ENCODE measurements around the gene TRPM6. TPM values are rescaled to one million over a fixed set of nuclear protein-coding genes. Genes with fewer than 3 reads are reported as not detected.

The TRPM6 gene
- total RNA-seq, 1 experiment from 2014 or later, result 1.4 TPM

DNA sequence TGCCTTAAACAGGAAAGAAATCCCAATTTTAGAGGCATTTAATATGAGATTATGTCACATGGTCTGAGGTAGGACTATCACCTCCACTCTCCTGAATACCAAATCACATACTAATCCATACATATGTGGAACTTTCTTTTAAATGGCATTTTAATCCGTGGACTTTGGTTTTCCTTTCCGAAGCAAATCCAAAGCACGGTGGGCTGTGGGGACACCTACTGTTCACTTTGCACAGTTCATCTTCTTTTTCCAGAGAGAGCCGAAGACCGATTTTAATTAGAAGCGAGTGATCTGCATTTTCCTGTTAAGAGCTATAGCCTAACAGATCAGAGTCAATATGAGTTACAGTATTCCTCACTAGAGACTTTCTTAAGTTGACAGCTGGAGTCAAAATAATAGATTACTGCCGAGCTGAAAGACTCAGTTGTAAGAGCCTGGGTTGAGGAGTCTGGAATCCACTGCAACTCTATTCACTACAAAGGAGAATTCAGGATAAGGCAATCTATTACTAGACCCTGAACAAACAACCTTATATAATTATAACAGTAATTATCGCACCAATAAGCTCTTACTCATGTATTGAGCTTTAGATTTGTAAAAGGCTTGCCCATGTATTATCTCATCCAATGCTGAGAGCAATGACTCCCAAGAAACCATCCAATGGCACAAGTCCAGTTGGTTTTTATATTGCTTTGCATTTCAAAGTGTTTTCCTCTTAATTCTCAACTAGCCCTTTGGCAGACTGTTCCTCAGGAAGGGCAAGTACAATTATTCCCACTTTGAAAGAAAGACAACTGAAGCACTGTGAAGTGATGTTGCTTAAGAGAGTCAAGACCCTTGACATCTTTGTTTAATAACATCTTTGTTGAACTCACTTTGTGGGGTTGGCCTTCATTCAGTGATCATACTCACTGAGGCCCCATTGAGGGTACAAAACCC, 144.7 kb downstream of the TRPM6 start:
- Mint-ChIP-seq H3K27me3 (ENCODE audit: low read depth) (no peaks in the 10 kb centered on the region; the same call in 1 of the 2 replicates), H3K4me3 (no peak overlapping the region), H3K27ac (no peak overlapping the region), H3K4me1 (peaks cover 10% of the 10 kb centered on the region), H3K36me3 (no peaks in the 10 kb centered on the region), H3K9me3 (no peaks in the 10 kb centered on the region; the same call in 1 of the 2 replicates)
- DNase-seq (ENCODE audit: low spot score), result peak; percentile 43
- ChIA-PET CTCF (interaction anchor here (0.6 to 2.7 kb wide), 16 partner anchors 8 to 610 kb away, joined by 3 to 12 read pairs (median 4); no protein-coding TSS in a partner anchor), POLR2A (no interaction called here)
- TF ChIP-seq PREB (CRISPR knock-in tag; IDR thresholded peaks at IDR 0.05; ENCODE audit: borderline replicate concordance) (no peak), CTCF (IDR thresholded peaks at IDR 0.05) (peak; percentile 57)
- ATAC-seq, result peak; percentile 63

- H3K4me1 Mint-ChIP-seq, result peaks cover 10% of the 10 kb centered on the region
- H3K9me3 Mint-ChIP-seq, result no peaks in the 10 kb centered on the region; the same call in 1 of the 2 replicates
- H3K36me3 Mint-ChIP-seq, result no peaks in the 10 kb centered on the region
- no peak overlapping the region for H3K4me3 Mint-ChIP-seq
- ChIA-PET POLR2A (no interaction called here), CTCF (interaction anchor here (0.9 to 2.7 kb wide), 7 partner anchors 10 to 344 kb away, joined by 3 to 12 read pairs (median 5); no protein-coding TSS in a partner anchor)
- DNase-seq (ENCODE audit: low spot score), result no peak
- H3K27me3 Mint-ChIP-seq (ENCODE audit: low read depth), result no peaks in the 10 kb centered on the region; the same call in 1 of the 2 replicates
- TF ChIP-seq, protein P1, sequence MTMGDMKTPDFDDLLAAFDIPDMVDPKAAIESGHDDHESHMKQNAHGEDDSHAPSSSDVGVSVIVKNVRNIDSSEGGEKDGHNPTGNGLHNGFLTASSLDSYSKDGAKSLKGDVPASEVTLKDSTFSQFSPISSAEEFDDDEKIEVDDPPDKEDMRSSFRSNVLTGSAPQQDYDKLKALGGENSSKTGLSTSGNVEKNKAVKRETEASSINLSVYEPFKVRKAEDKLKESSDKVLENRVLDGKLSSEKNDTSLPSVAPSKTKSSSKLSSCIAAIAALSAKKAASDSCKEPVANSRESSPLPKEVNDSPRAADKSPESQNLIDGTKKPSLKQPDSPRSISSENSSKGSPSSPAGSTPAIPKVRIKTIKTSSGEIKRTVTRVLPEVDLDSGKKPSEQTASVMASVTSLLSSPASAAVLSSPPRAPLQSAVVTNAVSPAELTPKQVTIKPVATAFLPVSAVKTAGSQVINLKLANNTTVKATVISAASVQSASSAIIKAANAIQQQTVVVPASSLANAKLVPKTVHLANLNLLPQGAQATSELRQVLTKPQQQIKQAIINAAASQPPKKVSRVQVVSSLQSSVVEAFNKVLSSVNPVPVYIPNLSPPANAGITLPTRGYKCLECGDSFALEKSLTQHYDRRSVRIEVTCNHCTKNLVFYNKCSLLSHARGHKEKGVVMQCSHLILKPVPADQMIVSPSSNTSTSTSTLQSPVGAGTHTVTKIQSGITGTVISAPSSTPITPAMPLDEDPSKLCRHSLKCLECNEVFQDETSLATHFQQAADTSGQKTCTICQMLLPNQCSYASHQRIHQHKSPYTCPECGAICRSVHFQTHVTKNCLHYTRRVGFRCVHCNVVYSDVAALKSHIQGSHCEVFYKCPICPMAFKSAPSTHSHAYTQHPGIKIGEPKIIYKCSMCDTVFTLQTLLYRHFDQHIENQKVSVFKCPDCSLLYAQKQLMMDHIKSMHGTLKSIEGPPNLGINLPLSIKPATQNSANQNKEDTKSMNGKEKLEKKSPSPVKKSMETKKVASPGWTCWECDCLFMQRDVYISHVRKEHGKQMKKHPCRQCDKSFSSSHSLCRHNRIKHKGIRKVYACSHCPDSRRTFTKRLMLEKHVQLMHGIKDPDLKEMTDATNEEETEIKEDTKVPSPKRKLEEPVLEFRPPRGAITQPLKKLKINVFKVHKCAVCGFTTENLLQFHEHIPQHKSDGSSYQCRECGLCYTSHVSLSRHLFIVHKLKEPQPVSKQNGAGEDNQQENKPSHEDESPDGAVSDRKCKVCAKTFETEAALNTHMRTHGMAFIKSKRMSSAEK (CRISPR knock-in tag; IDR thresholded peaks at IDR 0.05; ENCODE audit: borderline replicate concordance), result no peak
- TF ChIP-seq NFE2L1 (CRISPR knock-in tag; IDR thresholded peaks at IDR 0.05), result no peak
- no peak for TF ChIP-seq MLX (CRISPR knock-in tag; IDR thresholded peaks at IDR 0.05)
- TF ChIP-seq CREM (CRISPR knock-in tag; IDR thresholded peaks at IDR 0.05), result no peak
- ATAC-seq, result no peak
- no peak overlapping the region for H3K27ac Mint-ChIP-seq
These were observed 145.4 kb downstream of the TRPM6 start for GRCh38 chr9:74742191-74742790.

DNA sequence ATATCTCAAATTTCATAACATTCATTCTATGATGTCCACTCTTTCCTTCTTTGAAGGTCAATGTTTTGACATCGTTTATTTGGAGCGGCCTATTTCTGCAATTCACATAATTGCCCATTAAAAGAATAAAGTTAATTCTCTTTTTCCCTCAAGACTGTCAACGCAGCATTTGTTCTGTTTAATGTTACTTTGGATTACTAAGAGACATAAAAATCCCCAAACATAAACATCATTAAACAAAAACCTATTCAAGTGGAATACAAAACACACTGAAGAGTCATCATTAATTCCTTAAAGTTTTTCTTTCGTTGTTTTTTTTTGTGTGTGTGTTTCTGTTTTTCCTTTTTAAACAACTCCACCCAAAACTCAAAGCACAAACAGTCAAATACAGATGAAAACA, 151.1 kb downstream of the TRPM6 start:
- Mint-ChIP-seq H3K27me3 (ENCODE audit: low read depth) (no peaks in the 10 kb centered on the region), H3K36me3 (no peaks in the 10 kb centered on the region), H3K4me3 (no peak overlapping the region), H3K27ac (no peak overlapping the region), H3K4me1 (peaks cover 2% of the 10 kb centered on the region), H3K9me3 (no peaks in the 10 kb centered on the region)
- POLR2A ChIA-PET, result no interaction called here
- TF ChIP-seq PRDM15 (CRISPR knock-in tag; IDR thresholded peaks at IDR 0.05) (no peak), ZNF512 (CRISPR knock-in tag; IDR thresholded peaks at IDR 0.05; ENCODE audit: borderline replicate concordance) (no peak), ZNF423 (CRISPR knock-in tag; IDR thresholded peaks at IDR 0.05) (no peak), NR3C1 (CRISPR knock-in tag; conservative IDR thresholded peaks at IDR 0.05; ENCODE audit: low read depth) (no peak), SP1 (CRISPR knock-in tag; conservative IDR thresholded peaks at IDR 0.05) (no peak), ZNF281 (CRISPR knock-in tag; IDR thresholded peaks at IDR 0.05) (no peak)
- DNase-seq (ENCODE audit: low spot score), result no peak
- CTCF ChIA-PET, result no interaction called here
- no peak for ATAC-seq
